ENCODE measurements around the gene SSX4B.
"Not testable (repeated sequence)": the region's sequence is repeated elsewhere in the genome, so short reads cannot be mapped to it uniquely, and the experiment has no call there.

DNA sequence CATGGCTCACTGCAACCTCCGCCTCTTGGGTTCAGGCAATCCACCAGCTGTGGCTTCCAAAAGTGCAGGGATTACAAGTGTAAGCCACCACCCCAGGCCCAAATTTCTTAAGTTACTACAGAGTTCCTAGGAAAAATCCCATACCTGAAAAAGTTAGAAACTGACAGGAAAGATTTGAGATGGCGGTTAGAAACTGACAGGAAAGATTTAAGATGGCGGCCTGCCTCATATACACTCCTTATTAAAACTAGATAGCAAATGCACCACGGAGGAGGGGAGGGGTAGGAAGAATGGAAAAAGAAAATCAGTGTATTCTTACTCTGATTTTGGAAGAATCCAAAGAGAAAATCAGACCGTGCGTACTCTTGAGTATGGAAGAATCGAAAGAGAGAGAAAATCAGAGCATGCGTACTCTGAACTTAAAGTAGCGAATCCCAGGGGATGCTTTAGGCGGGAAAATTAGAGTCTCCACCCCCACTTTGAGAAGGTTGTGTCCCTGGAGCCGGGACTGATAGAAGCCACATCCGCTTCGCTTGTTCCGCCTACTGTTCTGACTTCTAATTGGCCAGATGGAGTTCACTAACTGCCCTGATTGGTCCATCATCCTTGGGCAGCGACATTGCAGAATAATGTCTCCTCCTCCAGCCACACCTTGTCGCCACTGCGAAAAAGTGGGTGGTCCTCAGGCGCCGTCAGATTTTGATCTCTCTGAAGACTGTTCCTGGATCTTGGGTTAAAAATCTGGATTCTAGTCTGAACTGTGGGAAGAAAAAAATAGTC is 55.3 kb downstream of the SSX4B start, which contains the start of gene SSX3:
- not testable (repeated sequence) for TF ChIP-seq POLR2A (IDR thresholded peaks at IDR 0.05; ENCODE audit: low read length); GATA1 (IDR thresholded peaks at IDR 0.05; ENCODE audit: low read depth, low read length)

Measured in erythroblast (primary cell).